ENCODE measurements around the gene RAE1.

DNA sequence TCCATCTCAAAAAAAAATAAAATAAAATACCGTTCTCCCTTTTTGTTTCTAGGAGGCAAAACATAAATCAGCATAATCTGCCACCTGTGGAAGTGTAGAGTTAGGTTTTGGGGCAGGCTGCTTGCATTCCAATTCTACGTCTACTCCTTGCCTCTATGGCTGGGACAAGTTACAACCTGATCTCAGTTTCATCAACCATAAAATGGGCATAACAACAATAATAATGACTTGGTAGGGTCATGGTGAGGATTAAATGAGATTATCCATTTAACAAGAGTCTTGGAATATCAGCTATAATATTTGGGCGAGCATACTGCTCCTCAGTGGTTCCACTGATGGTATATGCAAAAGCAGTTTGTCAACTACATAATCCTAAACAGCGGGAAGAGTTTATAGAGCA is 3.7 kb upstream of the RAE1 start:
- no peak for TF ChIP-seq POLR2AphosphoS5 (IDR thresholded peaks at IDR 0.05; ENCODE audit: low read depth)
- no peak for TF ChIP-seq CTCF (conservative IDR thresholded peaks at IDR 0.05; ENCODE audit: low read depth in 2 of 2)
- no peak for TF ChIP-seq EZH2 (IDR thresholded peaks at IDR 0.05; ENCODE audit: low read depth, unreplicated experiment)
- no peak for TF ChIP-seq EZH2phosphoT487 (IDR thresholded peaks at IDR 0.05; ENCODE audit: unreplicated experiment)
- no peak for TF ChIP-seq JUNB (IDR thresholded peaks at IDR 0.05; ENCODE audit: unreplicated experiment)
- TF ChIP-seq ZNF462 (CRISPR knock-in tag; IDR thresholded peaks at IDR 0.05), result no peak
- TF ChIP-seq, protein P1, sequence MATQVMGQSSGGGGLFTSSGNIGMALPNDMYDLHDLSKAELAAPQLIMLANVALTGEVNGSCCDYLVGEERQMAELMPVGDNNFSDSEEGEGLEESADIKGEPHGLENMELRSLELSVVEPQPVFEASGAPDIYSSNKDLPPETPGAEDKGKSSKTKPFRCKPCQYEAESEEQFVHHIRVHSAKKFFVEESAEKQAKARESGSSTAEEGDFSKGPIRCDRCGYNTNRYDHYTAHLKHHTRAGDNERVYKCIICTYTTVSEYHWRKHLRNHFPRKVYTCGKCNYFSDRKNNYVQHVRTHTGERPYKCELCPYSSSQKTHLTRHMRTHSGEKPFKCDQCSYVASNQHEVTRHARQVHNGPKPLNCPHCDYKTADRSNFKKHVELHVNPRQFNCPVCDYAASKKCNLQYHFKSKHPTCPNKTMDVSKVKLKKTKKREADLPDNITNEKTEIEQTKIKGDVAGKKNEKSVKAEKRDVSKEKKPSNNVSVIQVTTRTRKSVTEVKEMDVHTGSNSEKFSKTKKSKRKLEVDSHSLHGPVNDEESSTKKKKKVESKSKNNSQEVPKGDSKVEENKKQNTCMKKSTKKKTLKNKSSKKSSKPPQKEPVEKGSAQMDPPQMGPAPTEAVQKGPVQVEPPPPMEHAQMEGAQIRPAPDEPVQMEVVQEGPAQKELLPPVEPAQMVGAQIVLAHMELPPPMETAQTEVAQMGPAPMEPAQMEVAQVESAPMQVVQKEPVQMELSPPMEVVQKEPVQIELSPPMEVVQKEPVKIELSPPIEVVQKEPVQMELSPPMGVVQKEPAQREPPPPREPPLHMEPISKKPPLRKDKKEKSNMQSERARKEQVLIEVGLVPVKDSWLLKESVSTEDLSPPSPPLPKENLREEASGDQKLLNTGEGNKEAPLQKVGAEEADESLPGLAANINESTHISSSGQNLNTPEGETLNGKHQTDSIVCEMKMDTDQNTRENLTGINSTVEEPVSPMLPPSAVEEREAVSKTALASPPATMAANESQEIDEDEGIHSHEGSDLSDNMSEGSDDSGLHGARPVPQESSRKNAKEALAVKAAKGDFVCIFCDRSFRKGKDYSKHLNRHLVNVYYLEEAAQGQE (IDR thresholded peaks at IDR 0.05; ENCODE audit: unreplicated experiment), result no peak
- TF ChIP-seq STAT1 (IDR thresholded peaks at IDR 0.05; ENCODE audit: unreplicated experiment), result no peak
- TF ChIP-seq ZNF114 (CRISPR knock-in tag; IDR thresholded peaks at IDR 0.05), result no peak
- TF ChIP-seq CREB1 (CRISPR knock-in tag; IDR thresholded peaks at IDR 0.05; ENCODE audit: low read depth), result no peak
